GM23338 (cell line): Measurements from ENCODE around the gene RBM33. TPM values are rescaled to one million over a fixed set of nuclear protein-coding genes. Genes with fewer than 3 reads are reported as not detected.

Experiments used
- ATAC-seq: fragments of 200-7000 bp; cut with Tn5 transposase; 3 replicates; pipeline ENCODE4 v1.9.1; 2020
- DNase-seq: peaks from one replicate; pipeline ENCODE4 v3.0.0-alpha.2; 2015; ENCODE audit warnings: low spot score
- H2AFZ ChIP-seq: fragments of 200-600 bp; sonication (generic); 2 replicates; pipeline ENCODE4 v1.8.0; 2016; ENCODE audit warnings: antibody characterized with exemption, mild to moderate bottlenecking, moderate library complexity
- H3F3A ChIP-seq: fragments of 200-600 bp; sonication (generic); replicated peaks from 2 replicates; pipeline ENCODE4 v1.8.0; 2017; ENCODE audit warnings: antibody characterized with exemption, mixed run types, low read depth
- H3K27ac ChIP-seq: fragments of 200-600 bp; sonication (generic); 2 replicates; pipeline ENCODE4 v1.6.1; 2016; ENCODE audit warnings: low read depth
- H3K27me3 ChIP-seq: fragments of 200-600 bp; sonication (generic); 2 replicates; pipeline ENCODE4 v1.8.0; 2016; ENCODE audit warnings: mild to moderate bottlenecking, mixed run types, moderate library complexity; ENCODE audit not compliant: insufficient read depth
- H3K36me3 ChIP-seq: fragments of 200-600 bp; sonication (generic); 2 replicates; pipeline ENCODE4 v1.8.0; 2016; ENCODE audit warnings: mild to moderate bottlenecking; ENCODE audit not compliant: insufficient read depth
- H3K4me1 ChIP-seq: fragments of 200-600 bp; sonication (generic); 2 replicates; pipeline ENCODE4 v1.8.0; 2016; ENCODE audit warnings: mild to moderate bottlenecking, moderate library complexity; ENCODE audit not compliant: insufficient read depth
- H3K4me2 ChIP-seq: fragments of 200-600 bp; sonication (generic); 2 replicates; pipeline ENCODE4 v1.7.1; 2017; ENCODE audit warnings: mixed run types
- H3K4me3 ChIP-seq: fragments of 200-600 bp; sonication (generic); 2 replicates; pipeline ENCODE4 v1.6.1; 2016; ENCODE audit warnings: mixed run types
- H3K79me2 ChIP-seq: fragments of 200-600 bp; sonication (generic); replicated peaks from 2 replicates; pipeline ENCODE4 v1.8.0; 2017; ENCODE audit warnings: mild to moderate bottlenecking; ENCODE audit not compliant: insufficient read depth
- H3K9me2 ChIP-seq: fragments of 200-600 bp; sonication (generic); 2 replicates; pipeline ENCODE4 v1.8.0; 2017; ENCODE audit not compliant: insufficient read depth
- H4K20me1 ChIP-seq: fragments of 200-600 bp; sonication (generic); replicated peaks from 2 replicates; pipeline ENCODE4 v1.8.0; 2017; ENCODE audit warnings: mild to moderate bottlenecking; ENCODE audit not compliant: insufficient read depth
- H3K27ac Mint-ChIP-seq: 2 replicates; pipeline ENCODE4 v1.8.0; 2020; ENCODE audit warnings: inconsistent platforms, mild to moderate bottlenecking, moderate library complexity, mixed read lengths
- H3K27me3 Mint-ChIP-seq: 3 replicates; pipeline ENCODE4 v1.8.0; 2022; ENCODE audit warnings: low read depth, mild to moderate bottlenecking, moderate library complexity, mixed read lengths, inconsistent platforms; ENCODE audit not compliant: insufficient read depth, poor library complexity
- H3K36me3 Mint-ChIP-seq: 3 replicates; pipeline ENCODE4 v1.8.0; 2021; ENCODE audit warnings: low read depth, mild to moderate bottlenecking, inconsistent platforms, moderate library complexity, mixed read lengths
- H3K4me1 Mint-ChIP-seq: 3 replicates; pipeline ENCODE4 v1.8.0; 2020; ENCODE audit warnings: mild to moderate bottlenecking, inconsistent platforms, mixed read lengths
- H3K4me3 Mint-ChIP-seq: 3 replicates; pipeline ENCODE4 v1.8.0; 2021; ENCODE audit warnings: moderate library complexity, mild to moderate bottlenecking, inconsistent platforms, mixed read lengths
- H3K9me3 Mint-ChIP-seq: 3 replicates; pipeline ENCODE4 v1.8.0; 2020; ENCODE audit warnings: moderate library complexity, mild to moderate bottlenecking, inconsistent platforms, mixed read lengths
- ZNF114 ChIP-seq: fragments of 250-450 bp; sonication (Bioruptor Pico); IDR thresholded peaks from 2 replicates; pipeline ENCODE4 v1.5.0; 2020; ENCODE audit warnings: mild to moderate bottlenecking, moderate library complexity
- ZNF331 ChIP-seq: fragments of 250-450 bp; sonication (Bioruptor Pico); IDR thresholded peaks from 2 replicates; pipeline ENCODE4 v1.5.0; 2020; ENCODE audit warnings: low read depth, mild to moderate bottlenecking, moderate library complexity
- polyA plus RNA-seq: library from polyadenylated mRNA; unstranded; fragments of >200 nt; fragmentation: Nextera tagmentation; extraction: Ambion mirVana; gene quantifications from 2 replicates; pipeline ENCODE4 v1.2.1, GENCODE V29; 2016
- total RNA-seq: library from RNA; depleted of rRNA; stranded (reverse); fragments of >200 nt; shearing (Covaris generic); gene quantifications from 2 replicates; pipeline ENCODE4 v1.2.3, GENCODE V29; 2014
- TF ChIP-seq, protein P1 (sequence below), 2 experiments: fragments of 200-600 bp in 1 of 2; sonication (generic) in 1 of 2; conservative IDR thresholded peaks; 2 replicates each; pipeline versions ENCODE4 v1.5.1 to v1.6.1; 2016 to 2017; ENCODE audit warnings: antibody characterized with exemption in 2 of 2, low read depth in 2 of 2, mild to moderate bottlenecking in 2 of 2, moderate library complexity in 1 of 2
- TF ChIP-seq, protein P2 (sequence below): IDR thresholded peaks from one replicate; pipeline ENCODE4 v1.6.1; 2018; ENCODE audit warnings: antibody characterized with exemption; ENCODE audit not compliant: unreplicated experiment
- TF ChIP-seq, protein P3 (sequence below): IDR thresholded peaks from 2 replicates; pipeline ENCODE4 v1.6.1; 2016; ENCODE audit warnings: antibody characterized with exemption
- TF ChIP-seq, protein P4 (sequence below): fragments of 250-450 bp; sonication (Bioruptor Pico); IDR thresholded peaks from 2 replicates; pipeline ENCODE4 v1.5.0; 2020; ENCODE audit warnings: mild to moderate bottlenecking, moderate library complexity

The RBM33 gene
- total and polyA plus RNA-seq, 2 experiments from 2014 or later = 47.7 to 94.7 TPM

DNA sequence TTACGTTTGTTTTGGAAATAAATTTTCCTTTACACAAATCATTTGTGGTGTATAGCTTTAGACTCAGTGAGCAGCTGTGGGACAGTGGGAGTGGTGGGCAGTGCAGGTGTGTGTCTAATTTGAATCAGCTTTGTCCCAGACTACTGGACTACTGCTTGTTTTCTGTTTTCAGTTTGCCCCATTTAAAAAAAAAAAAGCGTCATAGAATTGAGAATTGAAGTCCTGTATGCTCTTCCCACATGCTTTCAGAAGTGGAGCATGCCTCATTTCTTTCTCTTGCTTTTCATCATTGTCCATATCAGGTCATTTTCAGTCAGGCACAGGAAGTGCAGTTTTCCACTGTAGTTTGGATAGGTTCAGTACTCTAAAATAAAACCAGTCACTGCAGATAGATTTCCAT is 101.7 kb downstream of the RBM33 start:
- peaks cover 27% of the 10 kb centered on the region for H4K20me1 ChIP-seq
- Mint-ChIP-seq H3K36me3 (peaks cover 42% of the 10 kb centered on the region), H3K27ac (no peak overlapping the region)

More for the DNA sequence above, 101.7 kb downstream of the RBM33 start:
- Mint-ChIP-seq H3K4me1 (peaks cover 33% of the 10 kb centered on the region), H3K27me3 (peaks cover 7% of the 10 kb centered on the region), H3K4me3 (no peak overlapping the region), H3K9me3 (no peaks in the 10 kb centered on the region)
- Histone ChIP-seq H3K4me1 (peaks cover 14% of the 10 kb centered on the region), H3K27ac (no peak overlapping the region), H3K9me2 (no peaks in the 10 kb centered on the region), H3F3A (no peaks in the 10 kb centered on the region), H3K79me2 (peaks cover 61% of the 10 kb centered on the region), H3K36me3 (peaks cover 19% of the 10 kb centered on the region), H3K4me2 (no peak overlapping the region), H3K4me3 (no peak overlapping the region), H2AFZ (no peak overlapping the region), H3K27me3 (no peaks in the 10 kb centered on the region)
- TF ChIP-seq ZNF114 (CRISPR knock-in tag) = no peak
- TF ChIP-seq, protein P1, sequence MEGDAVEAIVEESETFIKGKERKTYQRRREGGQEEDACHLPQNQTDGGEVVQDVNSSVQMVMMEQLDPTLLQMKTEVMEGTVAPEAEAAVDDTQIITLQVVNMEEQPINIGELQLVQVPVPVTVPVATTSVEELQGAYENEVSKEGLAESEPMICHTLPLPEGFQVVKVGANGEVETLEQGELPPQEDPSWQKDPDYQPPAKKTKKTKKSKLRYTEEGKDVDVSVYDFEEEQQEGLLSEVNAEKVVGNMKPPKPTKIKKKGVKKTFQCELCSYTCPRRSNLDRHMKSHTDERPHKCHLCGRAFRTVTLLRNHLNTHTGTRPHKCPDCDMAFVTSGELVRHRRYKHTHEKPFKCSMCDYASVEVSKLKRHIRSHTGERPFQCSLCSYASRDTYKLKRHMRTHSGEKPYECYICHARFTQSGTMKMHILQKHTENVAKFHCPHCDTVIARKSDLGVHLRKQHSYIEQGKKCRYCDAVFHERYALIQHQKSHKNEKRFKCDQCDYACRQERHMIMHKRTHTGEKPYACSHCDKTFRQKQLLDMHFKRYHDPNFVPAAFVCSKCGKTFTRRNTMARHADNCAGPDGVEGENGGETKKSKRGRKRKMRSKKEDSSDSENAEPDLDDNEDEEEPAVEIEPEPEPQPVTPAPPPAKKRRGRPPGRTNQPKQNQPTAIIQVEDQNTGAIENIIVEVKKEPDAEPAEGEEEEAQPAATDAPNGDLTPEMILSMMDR (conservative IDR thresholded peaks at IDR 0.05; ENCODE audit: low read depth in 2 of 2) = no peak
- TF ChIP-seq, protein P2, sequence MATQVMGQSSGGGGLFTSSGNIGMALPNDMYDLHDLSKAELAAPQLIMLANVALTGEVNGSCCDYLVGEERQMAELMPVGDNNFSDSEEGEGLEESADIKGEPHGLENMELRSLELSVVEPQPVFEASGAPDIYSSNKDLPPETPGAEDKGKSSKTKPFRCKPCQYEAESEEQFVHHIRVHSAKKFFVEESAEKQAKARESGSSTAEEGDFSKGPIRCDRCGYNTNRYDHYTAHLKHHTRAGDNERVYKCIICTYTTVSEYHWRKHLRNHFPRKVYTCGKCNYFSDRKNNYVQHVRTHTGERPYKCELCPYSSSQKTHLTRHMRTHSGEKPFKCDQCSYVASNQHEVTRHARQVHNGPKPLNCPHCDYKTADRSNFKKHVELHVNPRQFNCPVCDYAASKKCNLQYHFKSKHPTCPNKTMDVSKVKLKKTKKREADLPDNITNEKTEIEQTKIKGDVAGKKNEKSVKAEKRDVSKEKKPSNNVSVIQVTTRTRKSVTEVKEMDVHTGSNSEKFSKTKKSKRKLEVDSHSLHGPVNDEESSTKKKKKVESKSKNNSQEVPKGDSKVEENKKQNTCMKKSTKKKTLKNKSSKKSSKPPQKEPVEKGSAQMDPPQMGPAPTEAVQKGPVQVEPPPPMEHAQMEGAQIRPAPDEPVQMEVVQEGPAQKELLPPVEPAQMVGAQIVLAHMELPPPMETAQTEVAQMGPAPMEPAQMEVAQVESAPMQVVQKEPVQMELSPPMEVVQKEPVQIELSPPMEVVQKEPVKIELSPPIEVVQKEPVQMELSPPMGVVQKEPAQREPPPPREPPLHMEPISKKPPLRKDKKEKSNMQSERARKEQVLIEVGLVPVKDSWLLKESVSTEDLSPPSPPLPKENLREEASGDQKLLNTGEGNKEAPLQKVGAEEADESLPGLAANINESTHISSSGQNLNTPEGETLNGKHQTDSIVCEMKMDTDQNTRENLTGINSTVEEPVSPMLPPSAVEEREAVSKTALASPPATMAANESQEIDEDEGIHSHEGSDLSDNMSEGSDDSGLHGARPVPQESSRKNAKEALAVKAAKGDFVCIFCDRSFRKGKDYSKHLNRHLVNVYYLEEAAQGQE = no peak
- TF ChIP-seq ZNF331 (CRISPR knock-in tag) = no peak
- TF ChIP-seq, protein P3, sequence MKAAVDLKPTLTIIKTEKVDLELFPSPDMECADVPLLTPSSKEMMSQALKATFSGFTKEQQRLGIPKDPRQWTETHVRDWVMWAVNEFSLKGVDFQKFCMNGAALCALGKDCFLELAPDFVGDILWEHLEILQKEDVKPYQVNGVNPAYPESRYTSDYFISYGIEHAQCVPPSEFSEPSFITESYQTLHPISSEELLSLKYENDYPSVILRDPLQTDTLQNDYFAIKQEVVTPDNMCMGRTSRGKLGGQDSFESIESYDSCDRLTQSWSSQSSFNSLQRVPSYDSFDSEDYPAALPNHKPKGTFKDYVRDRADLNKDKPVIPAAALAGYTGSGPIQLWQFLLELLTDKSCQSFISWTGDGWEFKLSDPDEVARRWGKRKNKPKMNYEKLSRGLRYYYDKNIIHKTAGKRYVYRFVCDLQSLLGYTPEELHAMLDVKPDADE = no peak
- TF ChIP-seq, protein P4, sequence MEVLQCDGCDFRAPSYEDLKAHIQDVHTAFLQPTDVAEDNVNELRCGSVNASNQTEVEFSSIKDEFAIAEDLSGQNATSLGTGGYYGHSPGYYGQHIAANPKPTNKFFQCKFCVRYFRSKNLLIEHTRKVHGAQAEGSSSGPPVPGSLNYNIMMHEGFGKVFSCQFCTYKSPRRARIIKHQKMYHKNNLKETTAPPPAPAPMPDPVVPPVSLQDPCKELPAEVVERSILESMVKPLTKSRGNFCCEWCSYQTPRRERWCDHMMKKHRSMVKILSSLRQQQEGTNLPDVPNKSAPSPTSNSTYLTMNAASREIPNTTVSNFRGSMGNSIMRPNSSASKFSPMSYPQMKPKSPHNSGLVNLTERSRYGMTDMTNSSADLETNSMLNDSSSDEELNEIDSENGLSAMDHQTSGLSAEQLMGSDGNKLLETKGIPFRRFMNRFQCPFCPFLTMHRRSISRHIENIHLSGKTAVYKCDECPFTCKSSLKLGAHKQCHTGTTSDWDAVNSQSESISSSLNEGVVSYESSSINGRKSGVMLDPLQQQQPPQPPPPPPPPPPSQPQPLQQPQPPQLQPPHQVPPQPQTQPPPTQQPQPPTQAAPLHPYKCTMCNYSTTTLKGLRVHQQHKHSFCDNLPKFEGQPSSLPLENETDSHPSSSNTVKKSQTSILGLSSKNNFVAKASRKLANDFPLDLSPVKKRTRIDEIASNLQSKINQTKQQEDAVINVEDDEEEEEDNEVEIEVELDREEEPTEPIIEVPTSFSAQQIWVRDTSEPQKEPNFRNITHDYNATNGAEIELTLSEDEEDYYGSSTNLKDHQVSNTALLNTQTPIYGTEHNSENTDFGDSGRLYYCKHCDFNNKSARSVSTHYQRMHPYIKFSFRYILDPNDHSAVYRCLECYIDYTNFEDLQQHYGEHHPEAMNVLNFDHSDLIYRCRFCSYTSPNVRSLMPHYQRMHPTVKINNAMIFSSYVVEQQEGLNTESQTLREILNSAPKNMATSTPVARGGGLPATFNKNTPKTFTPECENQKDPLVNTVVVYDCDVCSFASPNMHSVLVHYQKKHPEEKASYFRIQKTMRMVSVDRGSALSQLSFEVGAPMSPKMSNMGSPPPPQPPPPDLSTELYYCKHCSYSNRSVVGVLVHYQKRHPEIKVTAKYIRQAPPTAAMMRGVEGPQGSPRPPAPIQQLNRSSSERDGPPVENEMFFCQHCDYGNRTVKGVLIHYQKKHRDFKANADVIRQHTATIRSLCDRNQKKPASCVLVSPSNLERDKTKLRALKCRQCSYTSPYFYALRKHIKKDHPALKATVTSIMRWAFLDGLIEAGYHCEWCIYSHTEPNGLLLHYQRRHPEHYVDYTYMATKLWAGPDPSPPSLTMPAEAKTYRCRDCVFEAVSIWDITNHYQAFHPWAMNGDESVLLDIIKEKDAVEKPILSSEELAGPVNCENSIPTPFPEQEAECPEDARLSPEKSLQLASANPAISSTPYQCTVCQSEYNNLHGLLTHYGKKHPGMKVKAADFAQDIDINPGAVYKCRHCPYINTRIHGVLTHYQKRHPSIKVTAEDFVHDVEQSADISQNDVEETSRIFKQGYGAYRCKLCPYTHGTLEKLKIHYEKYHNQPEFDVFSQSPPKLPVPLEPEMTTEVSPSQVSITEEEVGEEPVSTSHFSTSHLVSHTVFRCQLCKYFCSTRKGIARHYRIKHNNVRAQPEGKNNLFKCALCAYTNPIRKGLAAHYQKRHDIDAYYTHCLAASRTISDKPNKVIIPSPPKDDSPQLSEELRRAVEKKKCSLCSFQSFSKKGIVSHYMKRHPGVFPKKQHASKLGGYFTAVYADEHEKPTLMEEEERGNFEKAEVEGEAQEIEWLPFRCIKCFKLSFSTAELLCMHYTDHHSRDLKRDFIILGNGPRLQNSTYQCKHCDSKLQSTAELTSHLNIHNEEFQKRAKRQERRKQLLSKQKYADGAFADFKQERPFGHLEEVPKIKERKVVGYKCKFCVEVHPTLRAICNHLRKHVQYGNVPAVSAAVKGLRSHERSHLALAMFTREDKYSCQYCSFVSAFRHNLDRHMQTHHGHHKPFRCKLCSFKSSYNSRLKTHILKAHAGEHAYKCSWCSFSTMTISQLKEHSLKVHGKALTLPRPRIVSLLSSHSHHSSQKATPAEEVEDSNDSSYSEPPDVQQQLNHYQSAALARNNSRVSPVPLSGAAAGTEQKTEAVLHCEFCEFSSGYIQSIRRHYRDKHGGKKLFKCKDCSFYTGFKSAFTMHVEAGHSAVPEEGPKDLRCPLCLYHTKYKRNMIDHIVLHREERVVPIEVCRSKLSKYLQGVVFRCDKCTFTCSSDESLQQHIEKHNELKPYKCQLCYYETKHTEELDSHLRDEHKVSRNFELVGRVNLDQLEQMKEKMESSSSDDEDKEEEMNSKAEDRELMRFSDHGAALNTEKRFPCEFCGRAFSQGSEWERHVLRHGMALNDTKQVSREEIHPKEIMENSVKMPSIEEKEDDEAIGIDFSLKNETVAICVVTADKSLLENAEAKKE (CRISPR knock-in tag) = no peak
- ATAC-seq (no peak), DNase-seq (no peak)
